ENCODE measurements around the gene TMEM234.

TMEM234 gene

DNA sequence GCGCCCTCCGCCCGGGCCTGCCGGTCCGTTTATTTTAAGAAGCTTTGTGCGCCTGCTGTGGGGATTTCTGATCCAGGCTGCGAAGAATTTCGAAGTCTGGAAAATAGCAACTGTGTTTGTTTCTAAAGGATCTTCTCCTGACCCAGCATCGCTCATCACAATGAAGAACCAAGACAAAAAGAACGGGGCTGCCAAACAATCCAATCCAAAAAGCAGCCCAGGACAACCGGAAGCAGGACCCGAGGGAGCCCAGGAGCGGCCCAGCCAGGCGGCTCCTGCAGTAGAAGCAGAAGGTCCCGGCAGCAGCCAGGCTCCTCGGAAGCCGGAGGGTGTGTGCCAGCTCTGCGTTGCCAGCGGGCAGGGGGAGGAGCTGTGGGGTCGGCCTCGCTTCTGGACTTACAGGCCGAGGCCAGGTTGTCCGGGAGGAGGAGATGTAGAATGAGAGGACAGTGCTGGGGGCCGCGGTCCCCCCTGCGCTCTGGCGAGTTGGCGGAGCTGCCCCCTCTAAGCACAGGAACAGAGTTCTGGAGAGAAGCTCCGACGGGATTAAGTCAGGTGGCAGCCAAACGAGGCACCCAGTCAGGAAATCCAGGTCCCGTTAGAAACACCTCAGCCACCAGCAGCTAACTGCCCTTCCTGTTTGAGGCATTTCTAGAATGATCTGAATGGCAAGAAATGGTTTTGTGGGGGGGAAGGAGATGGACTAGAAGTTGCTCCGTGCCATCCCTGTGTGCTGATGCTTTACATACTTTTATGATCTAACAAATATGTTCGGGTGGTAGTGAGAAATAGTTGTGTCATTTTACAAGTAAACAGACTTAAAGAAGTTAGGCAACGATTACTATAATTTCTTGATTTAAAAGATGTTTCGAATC is 41.7 kb downstream of the TMEM234 start:
- DNase-seq (ENCODE audit: low read depth in 2 of 3, low spot score in 2 of 3), result no peak

GRCh38 chr1:32179443-32180185 is 42.5 kb downstream of the TMEM234 start, which contains the start of gene TXLNA:
Gene TXLNA (plus strand): TSS chr1:32179675. CDS start chr1:32180346, 671 bp downstream.
- DNase-seq (ENCODE audit: low read depth in 2 of 3, low spot score in 2 of 3), result peak; percentile 74 to 89 (median 86)

DNA sequence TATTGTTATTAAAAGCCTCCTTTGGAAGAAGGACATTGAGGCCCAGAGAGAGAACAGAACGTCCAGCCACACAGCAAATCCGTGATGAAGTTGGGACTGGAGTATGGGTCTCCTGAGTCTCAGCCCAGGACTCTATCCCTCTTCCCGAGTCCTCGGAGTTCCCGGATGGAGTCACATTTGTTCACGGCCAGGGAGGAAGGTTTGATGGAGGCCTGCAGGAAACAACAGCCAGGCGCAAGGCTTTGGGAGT is 43.0 kb downstream of the TMEM234 start:
- DNase-seq (ENCODE audit: low read depth in 2 of 3, low spot score in 2 of 3), result no peak

GRCh38 chr1:32178380-32179192 is 43.6 kb downstream of the TMEM234 start:
- DNase-seq (ENCODE audit: low read depth in 2 of 3, low spot score in 2 of 3), result no peak

GRCh38 chr1:32172621-32173245 is 49.4 kb downstream of the TMEM234 start:
- no peak for DNase-seq (ENCODE audit: low read depth in 2 of 3, low spot score in 2 of 3)

DNA sequence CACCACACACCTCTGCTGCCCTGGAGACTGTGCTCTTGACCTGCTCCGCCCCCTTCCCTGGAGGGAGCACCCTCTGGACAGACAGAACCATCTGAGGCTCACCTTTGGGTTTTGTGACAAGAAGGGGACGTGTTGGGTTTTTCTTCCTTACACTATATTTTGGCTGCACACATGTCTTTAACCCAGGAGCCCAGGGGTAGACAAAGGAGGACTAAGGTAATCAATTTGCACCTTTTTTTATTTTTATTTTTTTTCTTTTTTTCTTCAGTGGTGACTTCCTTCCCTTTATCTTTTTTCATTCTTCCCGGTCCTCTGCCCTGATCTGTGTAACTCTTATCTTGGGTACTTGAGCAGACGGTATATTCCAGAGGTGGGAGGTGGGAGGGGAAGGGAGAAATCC is 51.2 kb downstream of the TMEM234 start:
- no peak for DNase-seq (ENCODE audit: low read depth in 2 of 3, low spot score in 2 of 3)

Data from activated CD8-positive, alpha-beta memory T cell treated with anti-CD3 and anti-CD28 coated beads for 48 hours (primary cell).